ENCODE results near the gene CAV1.

The CAV1 gene

DNA sequence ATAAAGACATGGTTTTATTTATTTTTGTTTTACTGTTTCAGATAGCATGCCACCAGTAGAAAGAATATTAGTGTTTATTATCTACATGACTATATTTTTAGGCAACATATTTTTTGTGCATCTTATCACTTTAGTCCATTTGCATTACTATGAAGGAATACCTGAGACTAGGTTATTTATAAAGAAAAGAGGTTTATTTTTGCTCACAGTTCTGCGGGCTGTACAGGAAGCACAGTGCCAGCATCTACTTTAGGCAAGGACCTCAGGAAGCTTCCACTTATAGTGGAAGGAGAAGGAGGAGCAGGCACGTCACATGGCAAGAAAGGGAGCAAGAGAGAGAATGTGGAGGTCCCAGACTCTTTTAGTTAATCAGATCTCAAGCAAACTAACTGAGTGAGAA is 19.6 kb upstream of the CAV1 start:
- no peak for DNase-seq

GRCh38 chr7:116505823-116506222 is 19.0 kb upstream of the CAV1 start:
- no peak for DNase-seq

GRCh38 chr7:116509982-116510579 is 14.8 kb upstream of the CAV1 start:
- no peak for DNase-seq

- no peak for DNase-seq
Observed at GRCh38 chr7:116510795-116511194, 14.0 kb upstream of the CAV1 start.

GRCh38 chr7:116511552-116512519 is 13.0 kb upstream of the CAV1 start:
- peak; percentile 51 for DNase-seq

- DNase-seq: no peak
Observed at GRCh38 chr7:116512520-116513188, 12.2 kb upstream of the CAV1 start.

- no peak for DNase-seq
Observed at GRCh38 chr7:116515584-116515983, 9.3 kb upstream of the CAV1 start.

GRCh38 chr7:116516324-116516723 is 8.5 kb upstream of the CAV1 start:
- DNase-seq: no peak

DNA sequence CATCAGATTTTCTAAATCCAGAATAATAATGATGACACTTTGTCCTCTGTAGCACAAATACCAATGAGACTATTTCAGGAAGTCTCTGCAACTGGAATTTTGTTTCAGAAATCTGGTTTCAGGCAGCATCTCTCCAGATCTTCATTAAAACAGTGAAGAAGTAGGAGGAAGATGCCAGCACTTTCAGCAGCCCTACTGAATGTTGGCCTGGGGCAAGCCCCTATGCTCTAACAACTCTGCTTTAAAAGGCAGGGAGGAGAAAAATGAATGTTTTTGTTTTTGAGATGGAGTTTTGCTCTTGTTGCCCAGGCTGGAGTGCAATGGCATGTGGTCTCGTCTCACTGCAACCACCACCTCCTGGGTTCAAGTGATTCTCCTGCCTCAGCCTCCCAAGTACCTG is 7.2 kb upstream of the CAV1 start:
- no peak for DNase-seq

DNA sequence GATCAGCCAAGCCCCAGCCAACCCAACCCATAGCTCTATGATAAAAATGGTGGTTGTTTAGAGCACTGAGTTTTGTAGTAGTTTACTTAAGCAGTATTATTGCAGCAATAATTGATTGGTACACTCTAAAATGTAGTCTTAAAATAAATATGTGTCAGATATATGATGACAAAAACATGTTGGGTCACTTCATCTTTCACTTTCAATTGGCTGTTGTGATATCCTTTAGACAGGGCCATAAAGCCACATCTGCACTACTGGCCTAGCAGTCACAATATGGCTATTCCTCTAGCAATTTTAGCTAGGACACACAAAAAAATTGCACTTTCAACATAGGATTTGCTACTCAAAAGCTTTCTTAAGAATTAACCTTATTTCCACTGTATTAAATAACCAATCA is 5.9 kb upstream of the CAV1 start:
- no peak for DNase-seq

DNA sequence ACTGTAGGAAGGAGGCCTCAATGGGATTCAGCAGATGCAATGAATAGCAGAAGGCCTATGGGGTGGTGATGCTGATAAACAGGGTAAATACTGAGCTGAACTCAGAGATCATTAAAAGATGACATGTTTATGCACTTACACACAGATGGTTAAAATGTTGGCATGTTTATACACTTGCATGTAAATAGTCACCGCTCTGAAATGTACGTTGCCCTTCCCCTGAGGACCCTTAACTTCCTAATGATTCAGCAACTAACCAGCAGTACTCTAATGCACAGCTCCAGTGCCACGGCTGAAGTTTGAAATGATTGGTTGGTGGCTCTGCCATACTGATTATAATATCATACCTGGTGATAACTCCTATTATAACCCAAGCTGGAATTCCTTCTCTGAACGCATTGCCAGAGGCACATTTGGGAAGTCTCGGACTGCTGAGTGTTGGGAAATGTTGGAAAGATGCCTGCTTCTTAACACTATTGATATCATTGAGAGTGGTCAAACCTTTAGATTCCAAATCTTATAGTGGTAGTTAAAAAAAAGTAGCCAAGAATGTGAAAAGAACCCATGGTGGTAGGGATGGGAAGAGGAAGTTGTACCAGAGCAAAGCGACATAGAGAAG is 3.7 kb upstream of the CAV1 start:
- no peak for DNase-seq

DNA sequence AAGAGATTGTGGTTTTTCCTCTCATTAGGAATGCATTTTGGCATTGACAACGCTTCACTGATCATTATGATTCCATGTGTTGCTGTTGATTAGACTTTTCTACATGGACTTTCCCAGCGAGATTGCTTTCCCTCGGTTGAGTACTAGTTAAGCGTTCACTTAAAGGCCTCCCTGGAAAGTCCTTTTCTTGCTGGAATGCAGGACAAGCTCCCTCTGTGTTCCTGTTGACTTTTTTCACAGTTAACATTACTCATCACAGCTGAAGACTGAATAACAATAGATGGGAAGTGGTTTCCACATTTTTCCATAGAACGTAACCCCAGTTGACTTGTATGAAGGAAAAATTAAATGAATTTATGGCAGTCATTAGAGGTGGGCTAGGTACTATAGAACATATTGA is 2.6 kb upstream of the CAV1 start:
- DNase-seq: no peak

- DNase-seq: no peak
Observed at GRCh38 chr7:116524221-116524608, 621 bp upstream of the CAV1 start.

GRCh38 chr7:116525298-116525912 is 569 bp downstream of the CAV1 start:
- DNase-seq: no peak

DNA sequence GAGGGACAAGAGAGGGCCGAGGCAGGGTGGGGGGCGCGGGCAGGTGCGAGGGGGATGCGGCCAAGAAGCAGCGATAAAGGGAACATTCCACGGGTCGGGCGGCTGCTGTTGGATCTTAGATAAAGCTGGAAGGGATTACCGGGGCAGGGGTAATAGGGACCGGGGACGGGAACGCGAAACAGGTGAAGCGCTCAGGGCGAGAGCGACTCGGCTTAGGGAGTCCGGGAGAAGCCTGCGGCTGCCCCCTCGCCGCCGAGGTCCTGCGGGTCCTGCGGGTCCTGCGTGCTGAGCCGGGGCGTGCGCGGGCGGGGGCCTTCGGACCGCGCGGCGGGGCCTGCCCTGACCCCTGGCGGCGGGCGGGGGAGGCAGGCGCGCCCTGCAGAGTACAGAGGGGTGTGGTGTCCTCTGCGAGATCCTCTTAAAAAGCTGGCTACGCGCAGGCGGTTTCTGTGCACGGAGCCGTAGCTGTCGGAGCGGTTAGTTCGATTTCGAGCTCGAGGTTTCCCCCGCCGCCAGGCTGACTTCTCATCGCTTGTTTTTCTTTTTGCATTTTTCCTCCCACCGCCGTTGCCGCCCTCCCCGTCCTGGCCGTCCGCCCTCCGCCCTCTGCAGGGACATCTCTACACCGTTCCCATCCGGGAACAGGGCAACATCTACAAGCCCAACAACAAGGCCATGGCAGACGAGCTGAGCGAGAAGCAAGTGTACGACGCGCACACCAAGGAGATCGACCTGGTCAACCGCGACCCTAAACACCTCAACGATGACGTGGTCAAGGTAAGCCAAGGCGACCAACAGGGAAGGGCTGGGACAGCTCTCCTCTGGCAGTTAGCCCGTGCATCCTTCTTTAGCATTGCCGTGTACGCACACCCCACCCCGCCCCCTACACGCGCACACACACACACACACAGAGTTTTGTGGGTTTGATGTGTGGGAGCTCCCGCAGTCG is 1.4 kb downstream of the CAV1 start:
- DNase-seq: peak; percentile 5

- no peak for DNase-seq
Observed at GRCh38 chr7:116526897-116527296, 2.1 kb downstream of the CAV1 start.

- no peak for DNase-seq
Observed at GRCh38 chr7:116527521-116527920, 2.7 kb downstream of the CAV1 start.

GRCh38 chr7:116528008-116528789 is 3.4 kb downstream of the CAV1 start:
- no peak for DNase-seq

DNA sequence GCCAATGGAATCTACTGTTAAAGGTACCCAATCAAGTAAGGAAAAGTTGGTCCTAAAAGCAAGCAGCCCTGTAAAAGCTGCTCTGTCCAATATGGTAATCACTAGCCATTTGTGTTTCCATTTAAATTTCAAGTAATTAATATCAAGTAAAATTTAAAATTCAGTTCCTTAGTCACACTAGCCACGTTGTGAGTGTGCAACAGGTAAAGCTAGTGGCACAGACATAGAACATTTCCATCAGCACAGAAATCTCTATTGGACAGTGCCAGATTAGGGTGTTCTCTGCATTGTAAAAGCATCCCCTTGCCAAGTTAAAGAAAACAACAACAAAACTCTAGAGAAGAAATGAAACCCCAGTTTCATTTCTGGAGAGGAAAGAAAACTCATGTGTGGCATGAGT is 4.4 kb downstream of the CAV1 start:
- no peak for DNase-seq

DNA sequence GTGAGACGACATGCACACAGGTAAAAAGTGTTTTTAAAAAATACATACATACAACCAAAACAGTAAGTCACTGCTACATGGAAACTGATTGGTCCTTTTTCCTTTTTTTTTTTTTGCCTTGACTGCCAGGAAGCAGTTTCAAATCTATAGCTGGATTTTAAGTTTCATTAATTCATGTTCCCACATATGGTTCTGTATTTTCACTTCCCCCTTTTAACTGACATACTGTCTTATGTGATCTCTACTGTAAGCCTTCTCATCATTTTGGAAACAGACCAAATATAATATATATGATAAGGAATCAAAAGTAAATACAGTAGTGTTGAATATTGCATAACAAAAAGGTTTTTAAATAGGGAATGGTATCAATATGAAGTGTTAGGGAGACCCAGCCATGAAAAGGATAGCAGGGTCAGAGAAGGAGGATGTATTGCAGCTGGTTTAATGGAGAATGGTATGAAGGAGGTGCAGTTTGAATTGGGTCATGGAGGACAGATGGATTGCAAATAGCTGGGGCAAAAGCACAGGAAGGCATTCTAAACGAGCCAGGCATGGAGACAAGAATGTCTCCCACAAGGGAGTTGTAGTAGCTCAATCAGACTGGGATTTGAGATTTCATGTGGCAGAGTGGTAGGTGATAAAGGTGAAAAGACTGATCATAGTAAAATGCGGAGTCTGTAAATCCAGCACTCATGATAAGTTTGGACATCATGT is 5.4 kb downstream of the CAV1 start:
- no peak for DNase-seq
